Measurements from ENCODE around the gene EBP.
"Not testable (repeated sequence)": the region's sequence is repeated elsewhere in the genome, so short reads cannot be mapped to it uniquely, and the experiment has no call there.

The EBP gene

GRCh38 chrX:48523682-48524081 lies 2.1 kb downstream of the EBP start:
- H3K4me3 ChIP-seq (ENCODE audit: low read depth, low read length) = peak overlapping the region; percentile 50
- DNase-seq (ENCODE audit: low read depth) = no peak
- no peak for TF ChIP-seq POLR2A (IDR thresholded peaks at IDR 0.05; ENCODE audit: extremely low read depth, insufficient read length)
- TF ChIP-seq, protein P1, sequence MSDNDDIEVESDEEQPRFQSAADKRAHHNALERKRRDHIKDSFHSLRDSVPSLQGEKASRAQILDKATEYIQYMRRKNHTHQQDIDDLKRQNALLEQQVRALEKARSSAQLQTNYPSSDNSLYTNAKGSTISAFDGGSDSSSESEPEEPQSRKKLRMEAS (IDR thresholded peaks at IDR 0.05; ENCODE audit: low read depth, low read length) = no peak
- TF ChIP-seq, protein P2, sequence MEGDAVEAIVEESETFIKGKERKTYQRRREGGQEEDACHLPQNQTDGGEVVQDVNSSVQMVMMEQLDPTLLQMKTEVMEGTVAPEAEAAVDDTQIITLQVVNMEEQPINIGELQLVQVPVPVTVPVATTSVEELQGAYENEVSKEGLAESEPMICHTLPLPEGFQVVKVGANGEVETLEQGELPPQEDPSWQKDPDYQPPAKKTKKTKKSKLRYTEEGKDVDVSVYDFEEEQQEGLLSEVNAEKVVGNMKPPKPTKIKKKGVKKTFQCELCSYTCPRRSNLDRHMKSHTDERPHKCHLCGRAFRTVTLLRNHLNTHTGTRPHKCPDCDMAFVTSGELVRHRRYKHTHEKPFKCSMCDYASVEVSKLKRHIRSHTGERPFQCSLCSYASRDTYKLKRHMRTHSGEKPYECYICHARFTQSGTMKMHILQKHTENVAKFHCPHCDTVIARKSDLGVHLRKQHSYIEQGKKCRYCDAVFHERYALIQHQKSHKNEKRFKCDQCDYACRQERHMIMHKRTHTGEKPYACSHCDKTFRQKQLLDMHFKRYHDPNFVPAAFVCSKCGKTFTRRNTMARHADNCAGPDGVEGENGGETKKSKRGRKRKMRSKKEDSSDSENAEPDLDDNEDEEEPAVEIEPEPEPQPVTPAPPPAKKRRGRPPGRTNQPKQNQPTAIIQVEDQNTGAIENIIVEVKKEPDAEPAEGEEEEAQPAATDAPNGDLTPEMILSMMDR (IDR thresholded peaks at IDR 0.05; ENCODE audit: low read depth, low read length) = no peak
- no peak for TF ChIP-seq MYC (IDR thresholded peaks at IDR 0.05; ENCODE audit: low read depth, low read length)

DNA sequence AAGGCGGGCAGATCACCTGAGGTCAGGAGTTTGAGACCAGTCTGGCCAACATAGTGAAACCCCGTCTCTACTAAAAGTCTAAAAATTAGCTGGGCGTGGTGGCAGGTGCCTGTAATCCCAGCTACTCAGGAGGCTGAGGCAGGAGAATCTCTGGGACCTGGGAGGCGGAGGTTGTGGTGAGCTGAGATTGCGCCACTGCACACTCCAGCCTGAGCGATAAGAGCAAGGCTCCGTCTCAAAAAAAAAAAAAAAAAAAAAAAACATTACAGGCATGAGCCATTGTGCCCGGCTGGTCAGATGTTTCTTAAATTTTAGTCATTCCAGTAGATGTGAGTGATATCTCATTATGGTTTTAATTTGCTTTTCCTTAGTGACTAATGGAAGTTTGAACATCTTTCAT lies 4.2 kb downstream of the EBP start:
- DNase-seq (ENCODE audit: low read depth); H3K4me3 ChIP-seq (ENCODE audit: low read depth, low read length): not testable (repeated sequence)

GRCh38 chrX:48530736-48531135 lies 9.1 kb downstream of the EBP start:
- TF ChIP-seq, protein P1 (IDR thresholded peaks at IDR 0.05; ENCODE audit: low read depth, low read length) = no peak
- DNase-seq (ENCODE audit: low read depth) = no peak
- no peak overlapping the region for H3K4me3 ChIP-seq (ENCODE audit: low read depth, low read length)

- DNase-seq (ENCODE audit: low read depth) = peak; percentile 59
- H3K4me3 ChIP-seq (ENCODE audit: low read depth, low read length) = no peak overlapping the region
- TF ChIP-seq, protein P1 (IDR thresholded peaks at IDR 0.05; ENCODE audit: low read depth, low read length) = no peak
- no peak for TF ChIP-seq POLR2A (IDR thresholded peaks at IDR 0.05; ENCODE audit: extremely low read depth, insufficient read length)
- TF ChIP-seq MYC (IDR thresholded peaks at IDR 0.05; ENCODE audit: low read depth, low read length) = no peak
- TF ChIP-seq, protein P2 (IDR thresholded peaks at IDR 0.05; ENCODE audit: low read depth, low read length) = no peak
These were observed 9.9 kb downstream of the EBP start for GRCh38 chrX:48531358-48531959.

GRCh38 chrX:48532161-48532560 lies 10.6 kb downstream of the EBP start:
- no peak for TF ChIP-seq POLR2A (IDR thresholded peaks at IDR 0.05; ENCODE audit: extremely low read depth, insufficient read length)
- TF ChIP-seq MYC (IDR thresholded peaks at IDR 0.05; ENCODE audit: low read depth, low read length) = no peak
- no peak for DNase-seq (ENCODE audit: low read depth)
- H3K4me3 ChIP-seq (ENCODE audit: low read depth, low read length) = no peak overlapping the region

GRCh38 chrX:48533165-48533564 lies 11.6 kb downstream of the EBP start:
- H3K4me3 ChIP-seq (ENCODE audit: low read depth, low read length) = no peak overlapping the region
- TF ChIP-seq, protein P2 (IDR thresholded peaks at IDR 0.05; ENCODE audit: low read depth, low read length) = no peak
- TF ChIP-seq, protein P1 (IDR thresholded peaks at IDR 0.05; ENCODE audit: low read depth, low read length) = no peak
- no peak for TF ChIP-seq MYC (IDR thresholded peaks at IDR 0.05; ENCODE audit: low read depth, low read length)
- TF ChIP-seq POLR2A (IDR thresholded peaks at IDR 0.05; ENCODE audit: extremely low read depth, insufficient read length) = no peak
- no peak for DNase-seq (ENCODE audit: low read depth)

DNA sequence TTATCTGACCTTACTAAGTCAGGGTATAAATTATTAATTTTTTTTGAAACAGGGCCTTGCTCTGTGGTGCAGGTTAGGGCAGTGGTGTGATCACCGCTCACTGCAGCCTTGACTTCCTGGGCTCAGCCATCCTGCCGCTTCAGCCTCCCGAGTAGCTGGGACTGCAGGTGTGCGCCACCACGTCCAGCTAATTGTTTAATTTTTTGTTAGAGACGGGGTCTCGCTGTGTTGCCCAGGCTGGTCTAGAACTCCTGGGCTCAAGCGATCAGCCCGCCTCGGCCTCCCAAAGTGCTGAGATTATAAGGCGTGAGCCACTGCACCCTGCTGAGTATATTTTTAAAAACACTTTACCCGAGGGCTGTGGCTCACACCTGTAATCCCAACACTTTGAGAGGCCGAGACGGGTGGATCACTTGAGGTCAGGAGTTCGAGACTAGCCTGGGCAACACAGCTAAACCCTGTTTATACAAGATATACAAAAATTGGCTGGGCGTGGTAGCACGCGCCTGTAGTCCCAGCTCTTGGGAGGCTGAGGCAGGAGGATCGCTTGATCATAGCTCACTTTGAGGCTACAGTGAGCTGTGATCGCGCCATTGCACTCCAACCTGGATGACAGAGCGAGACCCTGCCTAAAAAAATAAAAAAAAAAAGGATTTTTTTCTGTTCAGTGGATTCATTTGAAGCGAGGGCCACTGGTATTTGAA lies 17.2 kb downstream of the EBP start:
- no peak for DNase-seq (ENCODE audit: low read depth)
- TF ChIP-seq, protein P2 (IDR thresholded peaks at IDR 0.05; ENCODE audit: low read depth, low read length) = no peak
- TF ChIP-seq MYC (IDR thresholded peaks at IDR 0.05; ENCODE audit: low read depth, low read length) = no peak
- TF ChIP-seq POLR2A (IDR thresholded peaks at IDR 0.05; ENCODE audit: extremely low read depth, insufficient read length) = no peak
- H3K4me3 ChIP-seq (ENCODE audit: low read depth, low read length) = peak overlapping the region; percentile 49

All from NB4 (cell line).